SK-N-SH treated with all-trans-retinoic acid at 6 μM for 48 hours (cell line): ENCODE data around the gene OR52K1.
A peak's percentile ranks its signal among the peaks of the same experiment; 100 is the strongest.
"Not testable (repeated sequence)": the region's sequence is repeated elsewhere in the genome, so short reads cannot be mapped to it uniquely, and the experiment has no call there.

Experiments used
- ATAC-seq: fragments of 200-7000 bp; cut with Tn5 transposase; 3 replicates; pipeline ENCODE4 v1.9.1; 2020; ENCODE audit warnings: mild to moderate bottlenecking, moderate library complexity
- ARNTL ChIP-seq: fragments of 450-650 bp; formaldehyde crosslinking; IDR thresholded peaks from 2 replicates; pipeline ENCODE4 v1.5.0; 2020; ENCODE audit warnings: low read depth, mild to moderate bottlenecking, moderate library complexity, borderline replicate concordance
- BACH2 ChIP-seq: fragments of 250-450 bp; sonication (Bioruptor Pico); IDR thresholded peaks from 2 replicates; pipeline ENCODE4 v1.9.0; 2021; ENCODE audit warnings: mild to moderate bottlenecking, borderline replicate concordance
- CREB5 ChIP-seq: fragments of 250-450 bp; sonication (Bioruptor Pico); IDR thresholded peaks from 2 replicates; pipeline ENCODE4 v1.5.1; 2020; ENCODE audit warnings: low read depth, mild to moderate bottlenecking, moderate library complexity
- CSDC2 ChIP-seq: fragments of 250-450 bp; sonication (Bioruptor Pico); IDR thresholded peaks from 2 replicates; pipeline ENCODE4 v1.5.0; 2020; ENCODE audit warnings: mild to moderate bottlenecking, moderate library complexity
- ESRRG ChIP-seq: fragments of 250-450 bp; sonication (Bioruptor Pico); IDR thresholded peaks from 2 replicates; pipeline ENCODE4 v1.6.1; 2021; ENCODE audit warnings: mild to moderate bottlenecking
- GLIS3 ChIP-seq: fragments of 250-450 bp; sonication (Bioruptor Pico); IDR thresholded peaks from 2 replicates; pipeline ENCODE4 v1.5.0; 2020; ENCODE audit warnings: mild to moderate bottlenecking, moderate library complexity
- ISL1 ChIP-seq: fragments of 250-450 bp; sonication (Bioruptor Pico); IDR thresholded peaks from 2 replicates; pipeline ENCODE4 v2.1.2; 2022; ENCODE audit warnings: mild to moderate bottlenecking, moderate library complexity
- OSR1 ChIP-seq: fragments of 250-450 bp; sonication (Bioruptor Pico); IDR thresholded peaks from 2 replicates; pipeline ENCODE4 v1.8.0; 2022; ENCODE audit warnings: moderate library complexity, mild to moderate bottlenecking, inconsistent platforms
- PATZ1 ChIP-seq: fragments of 250-450 bp; sonication (Bioruptor Pico); IDR thresholded peaks from 2 replicates; pipeline ENCODE4 v1.8.0; 2020; ENCODE audit warnings: mild to moderate bottlenecking, moderate library complexity, borderline replicate concordance
- POU6F1 ChIP-seq: fragments of 250-450 bp; sonication (Bioruptor Pico); IDR thresholded peaks from 2 replicates; pipeline ENCODE4 v1.8.0; 2021; ENCODE audit warnings: low read depth, mild to moderate bottlenecking, moderate library complexity, borderline replicate concordance
- TOX ChIP-seq: fragments of 250-450 bp; sonication (Bioruptor Pico); IDR thresholded peaks from 2 replicates; pipeline ENCODE4 v1.8.0; 2021; ENCODE audit warnings: mild to moderate bottlenecking, moderate library complexity, borderline replicate concordance
- TSHZ2 ChIP-seq: fragments of 250-450 bp; sonication (Bioruptor Pico); IDR thresholded peaks from 2 replicates; pipeline ENCODE4 v1.5.0; 2020; ENCODE audit warnings: mild to moderate bottlenecking, moderate library complexity
- ZC3H10 ChIP-seq: fragments of 250-450 bp; sonication (Bioruptor Pico); IDR thresholded peaks from 2 replicates; pipeline ENCODE4 v1.5.1; 2021; ENCODE audit warnings: mild to moderate bottlenecking, moderate library complexity
- ZFP3 ChIP-seq: fragments of 250-450 bp; sonication (Bioruptor Pico); IDR thresholded peaks from 2 replicates; pipeline ENCODE4 v1.5.0; 2020; ENCODE audit warnings: mild to moderate bottlenecking, moderate library complexity
- ZFP30 ChIP-seq: fragments of 450-650 bp; formaldehyde crosslinking; IDR thresholded peaks from 2 replicates; pipeline ENCODE4 v1.5.0; 2022; ENCODE audit warnings: mild to moderate bottlenecking, moderate library complexity
- ZNF565 ChIP-seq: fragments of 450-650 bp; formaldehyde crosslinking; conservative IDR thresholded peaks from 2 replicates; pipeline ENCODE4 v1.5.0; 2020; ENCODE audit warnings: low read depth, mild to moderate bottlenecking, moderate library complexity
- ZNF70 ChIP-seq: fragments of 450-650 bp; formaldehyde crosslinking; IDR thresholded peaks from 2 replicates; pipeline ENCODE4 v1.5.0; 2020; ENCODE audit warnings: mild to moderate bottlenecking, moderate library complexity

OR52K1 gene

GRCh38 chr11:4527926-4528325 lies 45.5 kb downstream of the OR52K1 start:
- TF ChIP-seq BACH2 (CRISPR knock-in tag) (no peak), ISL1 (CRISPR knock-in tag) (no peak), TOX (CRISPR knock-in tag) (no peak), ZC3H10 (CRISPR knock-in tag) (no peak), ESRRG (CRISPR knock-in tag) (no peak), GLIS3 (no peak), ZFP30 (no peak), CSDC2 (CRISPR knock-in tag) (no peak), POU6F1 (CRISPR knock-in tag) (no peak), PATZ1 (no peak)
- no peak for ATAC-seq

- ATAC-seq: not testable (repeated sequence)
These were observed 49.2 kb downstream of the OR52K1 start for GRCh38 chr11:4531686-4532085.

- TF ChIP-seq ISL1 (CRISPR knock-in tag): no peak
- no peak for TF ChIP-seq TOX (CRISPR knock-in tag)
- no peak for TF ChIP-seq TSHZ2
- no peak for TF ChIP-seq ZFP30
- TF ChIP-seq CREB5 (CRISPR knock-in tag): no peak
- no peak for TF ChIP-seq ESRRG (CRISPR knock-in tag)
- TF ChIP-seq ARNTL (CRISPR knock-in tag): no peak
- TF ChIP-seq, all 23 proteins: peak for 0
- ATAC-seq: peak; percentile 92
These were observed 57.3 kb downstream of the OR52K1 start for GRCh38 chr11:4539603-4540219.

- ATAC-seq: no peak
These were observed 58.6 kb downstream of the OR52K1 start for GRCh38 chr11:4541071-4541470.

More at GRCh38 chr11:4541071-4541470, 58.6 kb downstream of the OR52K1 start:
- TF ChIP-seq ZFP30: no peak
- TF ChIP-seq CSDC2 (CRISPR knock-in tag): no peak
- no peak for TF ChIP-seq OSR1
- no peak for TF ChIP-seq ZNF70 (CRISPR knock-in tag)
- no peak for TF ChIP-seq BACH2 (CRISPR knock-in tag)
- TF ChIP-seq ESRRG (CRISPR knock-in tag): no peak
- TF ChIP-seq TOX (CRISPR knock-in tag): no peak
- no peak for TF ChIP-seq ZFP3 (CRISPR knock-in tag)
- TF ChIP-seq CREB5 (CRISPR knock-in tag): no peak
- no peak for TF ChIP-seq ZNF565 (CRISPR knock-in tag)
